ENCODE measurements around the gene MCRIP2. TPM values are rescaled to one million over a fixed set of nuclear protein-coding genes. Genes with fewer than 3 reads are reported as not detected.
A peak's percentile ranks its signal among the peaks of the same experiment; 100 is the strongest.

Gene MCRIP2
- polyA plus RNA-seq, 2 donors = 23.9 to 31.4 TPM

- WGBS, 2 donors = 89 to 90% methylated on average over 34 to 35 of the region's 35 CpGs
- Histone ChIP-seq H3K9me3 (ENCODE audit: control insufficient read depth in 2 of 2, insufficient read depth in 1 of 2, low read depth in 1 of 2, low read length in 1 of 2) (no peaks in the 10 kb centered on the region), H3K4me1 (ENCODE audit: control insufficient read depth in 2 of 2, insufficient read depth in 2 of 2, low read length in 1 of 2) (peaks cover 0 to 3% of the 10 kb centered on the region in 2 donors), H3K36me3 (ENCODE audit: control insufficient read depth in 2 of 2, insufficient read depth in 2 of 2, low read length in 1 of 2) (peaks cover 0 to 18% of the 10 kb centered on the region in 2 donors), H3K27ac (ENCODE audit: low read depth in 2 of 2, low read length in 1 of 2) (no peak overlapping the region), H3K27me3 (ENCODE audit: control insufficient read depth in 1 of 2, insufficient read depth in 2 of 2, low read length in 2 of 2) (no peaks in the 10 kb centered on the region), H3K4me3 (ENCODE audit: low read depth in 1 of 2, low read length in 2 of 2) (no peak overlapping the region)
These were observed 17.3 kb downstream of the MCRIP2 start for GRCh38 chr16:658679-659571.

DNA sequence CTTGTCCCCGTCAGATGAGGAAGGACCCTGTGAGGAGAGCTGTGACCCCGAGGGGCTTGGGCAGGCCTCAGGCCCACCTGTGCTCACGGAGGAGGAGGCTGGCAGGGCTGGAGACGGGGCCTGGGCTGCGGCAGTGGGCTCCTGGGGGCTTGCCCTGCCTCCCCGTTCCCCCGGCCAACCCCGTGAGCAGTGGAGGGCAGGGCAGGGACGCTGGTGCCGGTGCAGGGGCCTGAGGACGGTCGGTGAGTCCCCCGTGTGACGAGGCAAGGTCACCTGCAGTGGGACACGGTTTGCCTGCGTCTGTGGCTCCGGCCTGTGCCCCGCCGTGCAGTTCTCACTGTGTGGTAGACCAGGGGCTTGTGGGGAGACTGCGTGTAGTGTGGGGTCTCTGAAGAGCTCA lies 18.0 kb downstream of the MCRIP2 start:
- WGBS, 2 donors = 87 to 89% methylated on average over 19 to 20 of the region's 20 CpGs
- Histone ChIP-seq H3K27ac (ENCODE audit: low read depth in 2 of 2, low read length in 1 of 2) (no peak overlapping the region), H3K27me3 (ENCODE audit: control insufficient read depth in 1 of 2, insufficient read depth in 2 of 2, low read length in 2 of 2) (no peaks in the 10 kb centered on the region), H3K4me1 (ENCODE audit: control insufficient read depth in 2 of 2, insufficient read depth in 2 of 2, low read length in 1 of 2) (peaks cover 0 to 3% of the 10 kb centered on the region in 2 donors), H3K9me3 (ENCODE audit: control insufficient read depth in 2 of 2, insufficient read depth in 1 of 2, low read depth in 1 of 2, low read length in 1 of 2) (no peaks in the 10 kb centered on the region), H3K4me3 (ENCODE audit: low read depth in 1 of 2, low read length in 2 of 2) (no peak overlapping the region), H3K36me3 (ENCODE audit: control insufficient read depth in 2 of 2, insufficient read depth in 2 of 2, low read length in 1 of 2) (peaks cover 0 to 18% of the 10 kb centered on the region in 2 donors)

GRCh38 chr16:660132-660458 lies 18.5 kb downstream of the MCRIP2 start:
- 66 to 69% methylated on average over 6 of the region's 6 CpGs for WGBS, 2 donors
- peaks cover 0 to 18% of the 10 kb centered on the region in 2 donors for H3K36me3 ChIP-seq (ENCODE audit: control insufficient read depth in 2 of 2, insufficient read depth in 2 of 2, low read length in 1 of 2)
- H3K27ac ChIP-seq (ENCODE audit: low read depth in 2 of 2, low read length in 1 of 2) = peak overlapping the region in 1 of 2 donors; percentile 29
- peaks cover 0 to 3% of the 10 kb centered on the region in 2 donors for H3K4me1 ChIP-seq (ENCODE audit: control insufficient read depth in 2 of 2, insufficient read depth in 2 of 2, low read length in 1 of 2)
- no peaks in the 10 kb centered on the region for H3K27me3 ChIP-seq (ENCODE audit: control insufficient read depth in 1 of 2, insufficient read depth in 2 of 2, low read length in 2 of 2)
- H3K4me3 ChIP-seq (ENCODE audit: low read depth in 1 of 2, low read length in 2 of 2) = no peak overlapping the region
- no peaks in the 10 kb centered on the region for H3K9me3 ChIP-seq (ENCODE audit: control insufficient read depth in 2 of 2, insufficient read depth in 1 of 2, low read depth in 1 of 2, low read length in 1 of 2)

DNA sequence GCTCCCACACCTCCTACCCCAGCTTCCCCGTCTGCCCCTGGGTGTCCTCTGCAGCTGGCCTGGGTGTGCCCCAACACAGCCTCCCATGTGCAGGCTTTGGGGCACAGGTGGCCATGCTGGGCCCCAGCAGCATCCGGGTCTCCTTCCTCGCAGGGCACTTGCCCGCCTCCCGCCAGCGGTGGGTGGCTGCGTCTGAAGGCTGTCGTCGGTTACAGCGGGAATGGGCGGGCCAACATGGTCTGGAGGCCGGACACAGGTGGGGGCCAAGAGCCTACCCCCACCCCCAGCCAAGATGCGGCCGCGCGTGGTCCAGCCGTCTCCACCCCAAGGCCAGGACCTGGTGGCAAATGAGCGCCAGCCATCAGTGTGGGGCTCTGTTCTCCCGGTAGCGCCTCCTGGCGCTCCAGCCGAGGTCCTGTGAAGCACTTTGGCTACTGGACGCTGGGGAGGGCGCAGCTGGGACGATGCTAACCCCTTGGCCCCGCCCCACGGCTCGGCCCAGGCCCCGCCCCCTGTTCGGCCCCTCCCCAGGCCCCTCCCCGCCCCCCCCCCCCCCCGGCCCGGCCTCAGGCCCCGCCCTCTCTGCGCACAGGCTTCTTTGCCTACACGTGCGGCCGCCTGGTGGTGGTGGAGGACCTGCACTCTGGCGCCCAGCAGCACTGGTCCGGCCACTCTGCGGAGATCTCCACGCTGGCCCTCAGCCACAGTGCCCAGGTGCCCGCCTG lies 19.0 kb downstream of the MCRIP2 start:
- Histone ChIP-seq H3K4me3 (ENCODE audit: low read depth in 1 of 2, low read length in 2 of 2) (peak overlapping the region in 1 of 2 donors; percentile 12), H3K27me3 (ENCODE audit: control insufficient read depth in 1 of 2, insufficient read depth in 2 of 2, low read length in 2 of 2) (no peaks in the 10 kb centered on the region), H3K36me3 (ENCODE audit: control insufficient read depth in 2 of 2, insufficient read depth in 2 of 2, low read length in 1 of 2) (peaks cover 0 to 13% of the 10 kb centered on the region in 2 donors), H3K27ac (ENCODE audit: low read depth in 2 of 2, low read length in 1 of 2) (peak overlapping the region; percentile 28 to 57), H3K9me3 (ENCODE audit: control insufficient read depth in 2 of 2, insufficient read depth in 1 of 2, low read depth in 1 of 2, low read length in 1 of 2) (no peaks in the 10 kb centered on the region), H3K4me1 (ENCODE audit: control insufficient read depth in 2 of 2, insufficient read depth in 2 of 2, low read length in 1 of 2) (peaks cover 0 to 3% of the 10 kb centered on the region in 2 donors)
- WGBS, 2 donors = 28 to 31% methylated on average over 25 to 40 of the region's 43 CpGs

DNA sequence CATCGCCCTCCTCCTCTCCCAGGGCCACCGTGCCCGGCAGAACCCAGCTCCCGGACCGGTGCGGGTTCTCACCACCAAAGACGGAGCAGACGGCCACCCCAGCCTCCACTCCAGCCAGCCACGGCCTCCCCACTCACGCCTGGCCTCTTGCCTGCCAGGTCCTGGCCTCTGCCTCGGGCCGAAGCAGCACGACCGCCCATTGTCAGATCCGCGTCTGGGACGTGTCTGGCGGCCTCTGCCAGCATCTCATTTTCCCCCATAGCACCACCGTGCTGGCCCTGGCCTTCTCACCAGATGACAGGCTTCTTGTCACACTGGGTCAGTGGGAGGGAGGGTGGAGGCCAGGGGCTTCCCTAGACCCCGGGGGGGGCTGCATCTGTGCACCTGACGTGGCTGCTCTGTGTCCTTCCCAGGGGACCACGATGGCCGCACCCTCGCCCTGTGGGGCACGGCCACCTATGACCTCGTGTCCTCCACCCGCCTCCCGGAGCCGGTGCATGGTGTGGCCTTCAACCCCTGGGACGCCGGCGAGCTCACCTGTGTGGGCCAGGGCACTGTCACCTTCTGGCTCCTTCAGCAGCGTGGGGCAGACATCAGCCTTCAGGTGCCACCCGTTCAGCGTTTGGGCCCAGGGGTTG lies 19.7 kb downstream of the MCRIP2 start:
- Histone ChIP-seq H3K36me3 (ENCODE audit: control insufficient read depth in 2 of 2, insufficient read depth in 2 of 2, low read length in 1 of 2) (peaks cover 0 to 15% of the 10 kb centered on the region in 2 donors), H3K27ac (ENCODE audit: low read depth in 2 of 2, low read length in 1 of 2) (peak overlapping the region; percentile 28 to 38), H3K4me3 (ENCODE audit: low read depth in 1 of 2, low read length in 2 of 2) (peak overlapping the region in 1 of 2 donors; percentile 12), H3K4me1 (ENCODE audit: control insufficient read depth in 2 of 2, insufficient read depth in 2 of 2, low read length in 1 of 2) (peaks cover 0 to 3% of the 10 kb centered on the region in 2 donors), H3K27me3 (ENCODE audit: control insufficient read depth in 1 of 2, insufficient read depth in 2 of 2, low read length in 2 of 2) (no peaks in the 10 kb centered on the region), H3K9me3 (ENCODE audit: control insufficient read depth in 2 of 2, insufficient read depth in 1 of 2, low read depth in 1 of 2, low read length in 1 of 2) (no peaks in the 10 kb centered on the region)
- 56 to 63% methylated on average over 35 of the region's 35 CpGs for WGBS, 2 donors

- H3K27ac ChIP-seq (ENCODE audit: low read depth in 2 of 2, low read length in 1 of 2) = no peak overlapping the region
- H3K4me1 ChIP-seq (ENCODE audit: control insufficient read depth in 2 of 2, insufficient read depth in 2 of 2, low read length in 1 of 2) = peaks cover under 1 to 6% of the 10 kb centered on the region in 2 donors
- no peak overlapping the region for H3K4me3 ChIP-seq (ENCODE audit: low read depth in 1 of 2, low read length in 2 of 2)
- peaks cover 0 to 15% of the 10 kb centered on the region in 2 donors for H3K36me3 ChIP-seq (ENCODE audit: control insufficient read depth in 2 of 2, insufficient read depth in 2 of 2, low read length in 1 of 2)
- WGBS, 2 donors = 91 to 94% methylated on average over 19 of the region's 19 CpGs
- H3K27me3 ChIP-seq (ENCODE audit: control insufficient read depth in 1 of 2, insufficient read depth in 2 of 2, low read length in 2 of 2) = no peaks in the 10 kb centered on the region
- no peaks in the 10 kb centered on the region for H3K9me3 ChIP-seq (ENCODE audit: control insufficient read depth in 2 of 2, insufficient read depth in 1 of 2, low read depth in 1 of 2, low read length in 1 of 2)
These were observed 20.5 kb downstream of the MCRIP2 start for GRCh38 chr16:662095-662494.

GRCh38 chr16:662597-662996 lies 21.0 kb downstream of the MCRIP2 start:
- Histone ChIP-seq H3K9me3 (ENCODE audit: control insufficient read depth in 2 of 2, insufficient read depth in 1 of 2, low read depth in 1 of 2, low read length in 1 of 2) (no peaks in the 10 kb centered on the region), H3K27ac (ENCODE audit: low read depth in 2 of 2, low read length in 1 of 2) (no peak overlapping the region), H3K36me3 (ENCODE audit: control insufficient read depth in 2 of 2, insufficient read depth in 2 of 2, low read length in 1 of 2) (peaks cover 0 to 15% of the 10 kb centered on the region in 2 donors), H3K27me3 (ENCODE audit: control insufficient read depth in 1 of 2, insufficient read depth in 2 of 2, low read length in 2 of 2) (no peaks in the 10 kb centered on the region), H3K4me1 (ENCODE audit: control insufficient read depth in 2 of 2, insufficient read depth in 2 of 2, low read length in 1 of 2) (peaks cover 5 to 10% of the 10 kb centered on the region in 2 donors), H3K4me3 (ENCODE audit: low read depth in 1 of 2, low read length in 2 of 2) (no peak overlapping the region)
- 92 to 93% methylated on average over 20 to 21 of the region's 21 CpGs for WGBS, 2 donors

- 75 to 84% methylated on average over 13 of the region's 13 CpGs for WGBS, 2 donors
- Histone ChIP-seq H3K4me3 (ENCODE audit: low read depth in 1 of 2, low read length in 2 of 2) (no peak overlapping the region), H3K4me1 (ENCODE audit: control insufficient read depth in 2 of 2, insufficient read depth in 2 of 2, low read length in 1 of 2) (peaks cover 12 to 19% of the 10 kb centered on the region in 2 donors), H3K36me3 (ENCODE audit: control insufficient read depth in 2 of 2, insufficient read depth in 2 of 2, low read length in 1 of 2) (peaks cover 11 to 29% of the 10 kb centered on the region in 2 donors), H3K9me3 (ENCODE audit: control insufficient read depth in 2 of 2, insufficient read depth in 1 of 2, low read depth in 1 of 2, low read length in 1 of 2) (no peaks in the 10 kb centered on the region), H3K27me3 (ENCODE audit: control insufficient read depth in 1 of 2, insufficient read depth in 2 of 2, low read length in 2 of 2) (no peaks in the 10 kb centered on the region), H3K27ac (ENCODE audit: low read depth in 2 of 2, low read length in 1 of 2) (no peak overlapping the region)
These were observed 24.9 kb downstream of the MCRIP2 start for GRCh38 chr16:666572-666971.

DNA sequence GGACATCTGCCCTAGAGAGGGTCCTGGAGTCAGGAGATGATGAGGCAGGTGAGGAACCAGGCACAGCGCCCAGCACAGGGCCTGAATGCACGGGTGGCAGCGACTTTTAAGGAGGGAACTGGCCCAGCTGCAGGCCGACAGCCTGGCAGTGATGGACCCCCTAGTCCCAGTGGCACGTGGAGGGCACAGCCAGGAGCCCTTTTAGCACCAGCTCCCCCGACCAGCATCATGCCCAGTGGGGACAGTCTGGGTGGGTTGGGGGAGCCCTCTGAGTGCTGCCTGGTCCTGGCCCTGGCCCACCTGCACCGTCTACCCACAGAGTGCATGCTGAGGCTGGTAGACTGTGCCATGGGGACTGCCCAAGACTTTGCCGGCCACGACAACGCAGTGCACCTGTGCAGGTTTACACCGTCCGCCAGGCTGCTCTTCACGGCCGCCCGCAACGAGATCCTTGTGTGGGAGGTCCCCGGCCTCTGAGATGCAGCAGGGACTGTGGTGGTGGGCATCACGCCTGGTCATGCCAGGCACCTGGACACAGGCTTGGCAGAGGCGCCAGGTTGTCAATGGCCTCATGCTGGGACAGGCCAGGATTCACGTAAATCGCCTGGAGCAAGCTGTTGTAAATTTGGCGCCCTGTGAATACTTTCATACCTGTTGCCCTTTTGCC lies 25.6 kb downstream of the MCRIP2 start:
- no peaks in the 10 kb centered on the region for H3K27me3 ChIP-seq (ENCODE audit: control insufficient read depth in 1 of 2, insufficient read depth in 2 of 2, low read length in 2 of 2)
- H3K27ac ChIP-seq (ENCODE audit: low read depth in 2 of 2, low read length in 1 of 2) = peak overlapping the region; percentile 58 to 70
- peaks cover 12 to 19% of the 10 kb centered on the region in 2 donors for H3K4me1 ChIP-seq (ENCODE audit: control insufficient read depth in 2 of 2, insufficient read depth in 2 of 2, low read length in 1 of 2)
- H3K9me3 ChIP-seq (ENCODE audit: control insufficient read depth in 2 of 2, insufficient read depth in 1 of 2, low read depth in 1 of 2, low read length in 1 of 2) = no peaks in the 10 kb centered on the region
- H3K36me3 ChIP-seq (ENCODE audit: control insufficient read depth in 2 of 2, insufficient read depth in 2 of 2, low read length in 1 of 2) = peaks cover 16 to 34% of the 10 kb centered on the region in 2 donors
- WGBS, 2 donors = 63 to 79% methylated on average over 22 of the region's 22 CpGs
- H3K4me3 ChIP-seq (ENCODE audit: low read depth in 1 of 2, low read length in 2 of 2) = no peak overlapping the region
